ENCODE results near the gene WDR3.

WDR3 gene

DNA sequence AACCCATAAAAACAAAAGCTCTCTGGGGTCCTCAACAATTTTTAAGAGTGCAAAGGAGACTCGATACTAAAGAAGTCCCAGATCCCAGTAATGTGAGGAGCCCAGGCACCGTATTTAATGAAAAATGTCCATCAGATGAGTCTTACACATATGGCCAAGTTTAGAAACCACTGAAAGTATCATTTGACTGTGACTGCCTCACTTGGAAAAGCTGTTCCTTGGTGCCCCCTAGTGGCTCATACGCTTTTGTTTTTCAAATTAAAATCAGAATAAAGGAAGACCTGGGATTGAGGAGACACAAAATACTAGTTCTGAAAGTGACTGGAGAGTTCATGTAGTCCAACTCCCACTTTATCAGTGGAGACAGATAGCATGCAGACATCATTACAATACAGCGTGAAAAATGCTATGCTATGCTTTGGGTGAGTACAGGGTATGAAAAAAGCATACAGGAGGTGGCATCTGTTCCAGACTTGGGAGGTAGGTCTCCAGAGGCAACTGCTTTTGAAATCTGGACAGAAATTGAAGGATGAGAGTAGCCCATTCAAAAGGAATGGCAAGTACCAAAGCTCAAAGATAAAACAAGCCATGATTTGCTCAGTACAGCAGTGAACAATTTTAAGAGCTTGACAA, 33.9 kb upstream of the WDR3 start:
- DNase-seq (ENCODE audit: low spot score): peak; percentile 58
- peak; percentile 59 for TF ChIP-seq CTCF (IDR thresholded peaks at IDR 0.05; ENCODE audit: extremely low read depth, missing control alignments)

GRCh38 chr1:117897551-117897950, 32.0 kb upstream of the WDR3 start:
- no peak for TF ChIP-seq CTCF (IDR thresholded peaks at IDR 0.05; ENCODE audit: extremely low read depth, missing control alignments)
- no peak for DNase-seq (ENCODE audit: low spot score)

DNA sequence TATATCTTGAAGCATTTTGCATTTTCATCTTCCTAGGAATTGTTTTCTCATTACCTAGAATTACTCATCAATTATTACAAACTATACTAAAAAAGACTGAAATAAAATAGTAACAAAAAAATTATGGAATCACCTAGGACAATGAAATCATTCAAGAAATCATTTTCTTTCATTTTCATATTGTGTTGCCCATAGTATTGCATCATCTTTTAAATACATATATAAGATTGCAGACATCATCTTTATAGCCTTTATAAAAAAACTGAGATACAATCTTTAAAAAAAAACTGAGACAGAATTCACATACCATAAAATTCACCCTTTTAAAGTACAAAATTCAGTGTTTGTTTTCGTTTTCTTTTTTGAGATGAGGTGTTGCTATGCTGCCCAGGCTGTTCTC, 29.7 kb upstream of the WDR3 start:
- TF ChIP-seq CTCF (IDR thresholded peaks at IDR 0.05; ENCODE audit: extremely low read depth, missing control alignments): no peak
- DNase-seq (ENCODE audit: low spot score): no peak

DNA sequence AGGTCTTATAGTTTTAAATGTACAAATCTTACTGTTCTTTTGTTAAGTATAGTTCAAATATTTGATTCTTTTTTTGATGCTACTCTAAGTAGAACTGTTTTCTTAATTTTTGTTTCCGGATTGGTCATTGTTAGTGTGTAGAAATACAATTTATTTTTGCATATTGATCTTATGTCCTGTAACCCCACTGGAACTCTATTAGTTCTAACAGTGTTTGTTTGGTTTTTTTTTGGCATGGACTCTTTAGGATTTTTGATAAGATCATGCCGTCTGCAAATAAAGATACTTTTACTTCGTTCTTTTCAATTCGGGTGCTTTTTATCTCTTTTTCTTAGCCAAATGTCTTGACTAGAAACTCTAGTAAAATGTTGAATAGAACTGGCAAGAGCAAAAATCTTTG, 26.6 kb upstream of the WDR3 start:
- TF ChIP-seq CTCF (IDR thresholded peaks at IDR 0.05; ENCODE audit: extremely low read depth, missing control alignments): no peak
- no peak for DNase-seq (ENCODE audit: low spot score)

GRCh38 chr1:117904485-117904884, 25.1 kb upstream of the WDR3 start:
- DNase-seq (ENCODE audit: low spot score): no peak
- no peak for TF ChIP-seq CTCF (IDR thresholded peaks at IDR 0.05; ENCODE audit: extremely low read depth, missing control alignments)

GRCh38 chr1:117905019-117905418, 24.5 kb upstream of the WDR3 start:
- no peak for TF ChIP-seq CTCF (IDR thresholded peaks at IDR 0.05; ENCODE audit: extremely low read depth, missing control alignments)
- DNase-seq (ENCODE audit: low spot score): no peak

- no peak for TF ChIP-seq CTCF (IDR thresholded peaks at IDR 0.05; ENCODE audit: extremely low read depth, missing control alignments)
- DNase-seq (ENCODE audit: low spot score): no peak
Measured at GRCh38 chr1:117911051-117911450, 18.5 kb upstream of the WDR3 start.
